Activated T-cell treated with anti-CD3 and anti-CD28 coated beads, Interleukin-2, amount 50 U/mL, for 24 hours (primary cell): ENCODE measurements around the gene UBAC2.

ENCODE experiments used
- DNase-seq: peaks from one replicate; pipeline ENCODE4 v3.0.0-alpha.2; 2020
- H3K27ac Mint-ChIP-seq: 2 replicates; pipeline ENCODE4 v1.8.0; 2020; ENCODE audit warnings: mild to moderate bottlenecking, mixed read lengths
- H3K27me3 Mint-ChIP-seq: 2 replicates; pipeline ENCODE4 v1.8.0; 2020; ENCODE audit warnings: mixed read lengths
- H3K36me3 Mint-ChIP-seq: 2 replicates; pipeline ENCODE4 v1.8.0; 2020; ENCODE audit warnings: low read depth, mixed read lengths
- H3K4me1 Mint-ChIP-seq: 2 replicates; pipeline ENCODE4 v1.8.0; 2020; ENCODE audit warnings: low read depth, mixed read lengths
- H3K4me3 Mint-ChIP-seq: 2 replicates; pipeline ENCODE4 v1.8.0; 2020; ENCODE audit warnings: mild to moderate bottlenecking, moderate library complexity, mixed read lengths
- H3K9me3 Mint-ChIP-seq: 2 replicates; pipeline ENCODE4 v1.8.0; 2020; ENCODE audit warnings: mixed read lengths

UBAC2 gene

GRCh38 chr13:99257291-99257690 is 56.6 kb downstream of the UBAC2 start:
- peaks cover 82% of the 10 kb centered on the region for H3K4me1 Mint-ChIP-seq
- H3K27me3 Mint-ChIP-seq, result no peaks in the 10 kb centered on the region
- H3K36me3 Mint-ChIP-seq, result peaks cover 59% of the 10 kb centered on the region
- no peak for DNase-seq
- H3K9me3 Mint-ChIP-seq, result peaks cover 3% of the 10 kb centered on the region
- H3K4me3 Mint-ChIP-seq, result peak overlapping the region; percentile 77
- peak overlapping the region; percentile 79 for H3K27ac Mint-ChIP-seq

- H3K27me3 Mint-ChIP-seq, result no peaks in the 10 kb centered on the region
- peaks cover 3% of the 10 kb centered on the region for H3K9me3 Mint-ChIP-seq
- H3K4me3 Mint-ChIP-seq, result peak within 1 kb of the TSS; percentile 85
- DNase-seq, result no peak
- H3K36me3 Mint-ChIP-seq, result peaks cover 65% of the 10 kb centered on the region
- H3K27ac Mint-ChIP-seq, result peak within 1 kb of the TSS; percentile 99
- H3K4me1 Mint-ChIP-seq, result peaks cover 83% of the 10 kb centered on the region
These were observed 57.7 kb downstream of the UBAC2 start, which contains the start of gene GPR18 for GRCh38 chr13:99258210-99258860. Gene GPR18, minus strand, starts transcription at chr13:99258379. Its CDS starts 2,507 bp downstream, at chr13:99255872.

GRCh38 chr13:99258946-99259345 is 58.3 kb downstream of the UBAC2 start:
- Mint-ChIP-seq H3K9me3 (peaks cover 3% of the 10 kb centered on the region), H3K36me3 (peaks cover 66% of the 10 kb centered on the region), H3K27me3 (no peaks in the 10 kb centered on the region), H3K27ac (peak overlapping the region; percentile 99), H3K4me1 (peaks cover 85% of the 10 kb centered on the region), H3K4me3 (peak overlapping the region; percentile 85)
- no peak for DNase-seq

DNA sequence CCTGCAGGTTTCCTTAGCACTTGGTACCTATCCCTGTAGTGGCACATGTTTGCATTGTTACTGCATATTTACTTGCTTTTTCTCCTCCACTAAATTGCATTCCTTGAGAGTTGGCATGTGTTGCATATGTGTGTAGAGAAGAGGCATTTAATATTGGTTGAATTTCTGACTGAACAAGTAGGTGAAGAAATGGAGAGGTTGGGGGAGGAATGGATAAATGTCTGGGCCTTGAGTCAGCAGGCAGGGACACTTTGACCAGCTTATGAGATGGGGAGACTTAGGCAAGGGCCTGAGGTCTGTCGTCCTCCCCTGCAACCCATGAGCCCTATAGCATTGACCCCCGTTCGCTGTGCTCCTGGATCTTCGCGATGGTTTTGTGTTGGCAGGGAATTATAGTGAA is 59.6 kb downstream of the UBAC2 start:
- peaks cover 88% of the 10 kb centered on the region for H3K4me1 Mint-ChIP-seq
- DNase-seq, result no peak
- H3K9me3 Mint-ChIP-seq, result no peaks in the 10 kb centered on the region
- peak overlapping the region; percentile 99 for H3K27ac Mint-ChIP-seq
- peaks cover 66% of the 10 kb centered on the region for H3K36me3 Mint-ChIP-seq
- peak overlapping the region; percentile 85 for H3K4me3 Mint-ChIP-seq
- H3K27me3 Mint-ChIP-seq, result no peaks in the 10 kb centered on the region

DNA sequence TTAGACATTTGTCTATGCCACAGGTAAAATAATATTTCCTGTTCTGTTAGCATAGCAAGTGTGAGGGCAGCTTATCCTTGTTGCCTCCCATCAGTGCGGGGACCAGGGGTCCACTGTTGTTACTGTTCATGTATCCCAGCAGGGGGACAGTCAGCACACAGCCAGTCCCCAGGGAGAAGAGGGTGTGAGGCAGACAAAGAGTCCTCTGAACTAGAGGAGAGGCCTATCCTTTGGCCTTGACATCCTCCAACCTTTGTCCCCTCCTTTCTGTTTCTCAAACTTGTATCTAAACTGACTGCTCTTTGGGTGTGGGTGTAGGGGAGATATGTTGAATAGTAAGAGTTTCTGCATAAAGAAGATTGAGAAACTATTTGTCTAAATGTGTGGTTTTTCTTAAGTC is 60.4 kb downstream of the UBAC2 start:
- Mint-ChIP-seq H3K27ac (peak overlapping the region; percentile 66), H3K9me3 (no peaks in the 10 kb centered on the region), H3K27me3 (no peaks in the 10 kb centered on the region), H3K36me3 (peaks cover 62% of the 10 kb centered on the region), H3K4me1 (peaks cover 86% of the 10 kb centered on the region), H3K4me3 (no peak overlapping the region)
- DNase-seq, result no peak

GRCh38 chr13:99263126-99263785 is 62.6 kb downstream of the UBAC2 start:
- H3K27me3 Mint-ChIP-seq, result no peaks in the 10 kb centered on the region
- peaks cover 81% of the 10 kb centered on the region for H3K4me1 Mint-ChIP-seq
- peak overlapping the region; percentile 97 for H3K27ac Mint-ChIP-seq
- peaks cover 66% of the 10 kb centered on the region for H3K36me3 Mint-ChIP-seq
- no peak for DNase-seq
- no peaks in the 10 kb centered on the region for H3K9me3 Mint-ChIP-seq
- no peak overlapping the region for H3K4me3 Mint-ChIP-seq

DNA sequence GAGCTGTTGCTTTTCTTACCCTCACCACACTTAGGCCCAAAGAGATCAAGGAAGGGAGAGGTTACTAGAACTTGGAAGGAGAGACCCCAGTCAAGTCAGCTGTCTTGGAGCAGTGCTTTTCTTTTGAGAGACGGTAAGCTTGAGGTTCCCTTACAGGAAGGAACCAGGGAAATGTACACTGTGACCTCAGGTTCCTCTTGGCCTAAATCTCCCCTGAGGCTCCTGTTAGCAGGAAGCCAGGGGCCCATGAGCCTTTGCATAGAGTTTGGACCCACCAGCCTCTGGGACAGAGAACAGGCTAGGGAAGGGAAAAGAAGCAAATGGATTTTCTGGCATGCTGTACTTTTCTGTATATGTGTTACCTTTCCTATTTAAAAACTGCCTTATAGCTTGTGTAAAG is 63.4 kb downstream of the UBAC2 start:
- H3K27me3 Mint-ChIP-seq, result no peaks in the 10 kb centered on the region
- DNase-seq, result no peak
- H3K9me3 Mint-ChIP-seq, result no peaks in the 10 kb centered on the region
- H3K36me3 Mint-ChIP-seq, result peaks cover 71% of the 10 kb centered on the region
- H3K4me3 Mint-ChIP-seq, result no peak overlapping the region
- H3K27ac Mint-ChIP-seq, result peak overlapping the region; percentile 97
- peaks cover 79% of the 10 kb centered on the region for H3K4me1 Mint-ChIP-seq

DNA sequence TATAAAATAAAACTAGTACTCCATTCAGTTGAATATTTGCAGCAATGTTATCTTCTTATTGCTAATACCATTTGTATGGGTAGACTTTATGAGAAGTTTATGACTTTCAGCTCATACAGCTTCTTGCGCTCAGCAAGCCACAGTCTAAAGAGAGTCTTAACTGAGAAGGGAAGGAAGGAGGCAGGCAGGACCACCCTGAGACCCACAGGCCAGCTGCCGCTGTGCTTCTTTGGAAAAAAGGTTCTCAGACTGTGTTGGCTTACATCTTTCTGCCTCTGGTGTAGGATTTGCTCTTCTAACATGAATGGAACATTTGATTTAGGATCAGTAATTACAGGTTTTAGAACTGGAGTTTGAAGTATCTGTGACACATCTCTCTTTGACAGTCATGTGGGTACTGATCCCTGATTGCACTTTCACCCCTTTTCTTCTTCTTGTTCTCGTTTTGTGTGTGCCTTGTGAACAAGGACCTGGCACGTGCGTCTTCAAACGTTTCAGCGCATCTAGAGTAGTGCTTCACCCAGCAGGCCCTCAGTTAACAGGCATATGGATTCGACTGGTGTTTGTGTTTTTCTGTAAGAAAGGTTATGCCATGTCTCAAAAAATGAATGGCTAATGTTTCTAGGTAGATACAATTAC is 64.6 kb downstream of the UBAC2 start:
- DNase-seq, result peak; percentile 58
- H3K4me1 Mint-ChIP-seq, result peaks cover 76% of the 10 kb centered on the region
- no peaks in the 10 kb centered on the region for H3K27me3 Mint-ChIP-seq
- no peaks in the 10 kb centered on the region for H3K9me3 Mint-ChIP-seq
- H3K4me3 Mint-ChIP-seq, result no peak overlapping the region
- peaks cover 62% of the 10 kb centered on the region for H3K36me3 Mint-ChIP-seq
- peak overlapping the region; percentile 97 for H3K27ac Mint-ChIP-seq

GRCh38 chr13:99265821-99266426 is 65.3 kb downstream of the UBAC2 start:
- Mint-ChIP-seq H3K27me3 (no peaks in the 10 kb centered on the region), H3K4me1 (peaks cover 76% of the 10 kb centered on the region), H3K9me3 (no peaks in the 10 kb centered on the region), H3K4me3 (no peak overlapping the region), H3K27ac (peak overlapping the region; percentile 97), H3K36me3 (peaks cover 62% of the 10 kb centered on the region)
- no peak for DNase-seq

GRCh38 chr13:99266827-99267226 is 66.2 kb downstream of the UBAC2 start:
- H3K36me3 Mint-ChIP-seq, result peaks cover 64% of the 10 kb centered on the region
- no peak overlapping the region for H3K27ac Mint-ChIP-seq
- no peak overlapping the region for H3K4me3 Mint-ChIP-seq
- H3K27me3 Mint-ChIP-seq, result no peaks in the 10 kb centered on the region
- H3K4me1 Mint-ChIP-seq, result peaks cover 76% of the 10 kb centered on the region
- H3K9me3 Mint-ChIP-seq, result no peaks in the 10 kb centered on the region
- DNase-seq, result no peak

- Mint-ChIP-seq H3K9me3 (peaks cover 8% of the 10 kb centered on the region), H3K4me3 (no peak overlapping the region), H3K27ac (peak overlapping the region; percentile 55), H3K36me3 (peaks cover 72% of the 10 kb centered on the region), H3K4me1 (peaks cover 80% of the 10 kb centered on the region), H3K27me3 (no peaks in the 10 kb centered on the region)
- DNase-seq, result no peak
These were observed 67.3 kb downstream of the UBAC2 start for GRCh38 chr13:99267927-99268326.

GRCh38 chr13:99268822-99269221 is 68.2 kb downstream of the UBAC2 start:
- H3K27me3 Mint-ChIP-seq, result no peaks in the 10 kb centered on the region
- peaks cover 79% of the 10 kb centered on the region for H3K4me1 Mint-ChIP-seq
- peak overlapping the region; percentile 39 for H3K27ac Mint-ChIP-seq
- H3K36me3 Mint-ChIP-seq, result peaks cover 70% of the 10 kb centered on the region
- H3K9me3 Mint-ChIP-seq, result peaks cover 8% of the 10 kb centered on the region
- H3K4me3 Mint-ChIP-seq, result no peak overlapping the region
- no peak for DNase-seq

GRCh38 chr13:99269627-99270241 is 69.1 kb downstream of the UBAC2 start:
- Mint-ChIP-seq H3K27ac (peak overlapping the region; percentile 71), H3K9me3 (peaks cover 8% of the 10 kb centered on the region), H3K4me3 (no peak overlapping the region), H3K27me3 (no peaks in the 10 kb centered on the region), H3K36me3 (peaks cover 71% of the 10 kb centered on the region), H3K4me1 (peaks cover 79% of the 10 kb centered on the region)
- no peak for DNase-seq

- peaks cover 8% of the 10 kb centered on the region for H3K9me3 Mint-ChIP-seq
- H3K4me3 Mint-ChIP-seq, result no peak overlapping the region
- no peaks in the 10 kb centered on the region for H3K27me3 Mint-ChIP-seq
- peak overlapping the region; percentile 71 for H3K27ac Mint-ChIP-seq
- H3K36me3 Mint-ChIP-seq, result peaks cover 69% of the 10 kb centered on the region
- DNase-seq, result no peak
- peaks cover 79% of the 10 kb centered on the region for H3K4me1 Mint-ChIP-seq
These were observed 69.9 kb downstream of the UBAC2 start for GRCh38 chr13:99270518-99270917.
